Pons (tissue), 1 donor: ENCODE data around the gene N4BP2L1.
A peak's percentile ranks its signal among the peaks of the same experiment; 100 is the strongest.
"Not testable (repeated sequence)": the region's sequence is repeated elsewhere in the genome, so short reads cannot be mapped to it uniquely, and the experiment has no call there.

ENCODE experiments used
- DNase-seq: peaks from one replicate; pipeline ENCODE4 v3.0.0-alpha.2; 2016; ENCODE audit warnings: low spot score

N4BP2L1 gene

GRCh38 chr13:32390048-32390447, 37.9 kb downstream of the N4BP2L1 start:
- DNase-seq, result no peak

GRCh38 chr13:32385410-32385809, 42.5 kb downstream of the N4BP2L1 start:
- no peak for DNase-seq

GRCh38 chr13:32384702-32385101, 43.2 kb downstream of the N4BP2L1 start:
- peak; percentile 3 for DNase-seq

GRCh38 chr13:32383836-32384618, 43.9 kb downstream of the N4BP2L1 start:
- DNase-seq, result no peak

- peak; percentile 74 for DNase-seq
Measured at GRCh38 chr13:32381539-32381938, 46.4 kb downstream of the N4BP2L1 start.

- DNase-seq, result no peak
Measured at GRCh38 chr13:32378012-32378411, 49.9 kb downstream of the N4BP2L1 start.

GRCh38 chr13:32376642-32377415, 51.1 kb downstream of the N4BP2L1 start:
- DNase-seq, result no peak

- DNase-seq, result no peak
Measured at GRCh38 chr13:32370805-32371204, 57.1 kb downstream of the N4BP2L1 start.

GRCh38 chr13:32362574-32362973, 65.4 kb downstream of the N4BP2L1 start:
- no peak for DNase-seq

GRCh38 chr13:32355935-32356334, 72.0 kb downstream of the N4BP2L1 start:
- not testable (repeated sequence) for DNase-seq

GRCh38 chr13:32354040-32354439, 73.9 kb downstream of the N4BP2L1 start:
- no peak for DNase-seq

- DNase-seq, result not testable (repeated sequence)
Measured at GRCh38 chr13:32350839-32351441, 77.0 kb downstream of the N4BP2L1 start.
